Neutrophil (primary cell): ENCODE results near the gene ASB15.

Source experiments
- H3K27ac ChIP-seq: fragments of 200-600 bp; sonication (generic); 2 replicates; pipeline ENCODE4 v1.5.1; 2016; ENCODE audit warnings: mild to moderate bottlenecking, moderate library complexity
- H3K27me3 ChIP-seq: fragments of 200-600 bp; sonication (generic); 2 replicates; pipeline ENCODE4 v1.6.0; 2016; ENCODE audit warnings: mild to moderate bottlenecking
- H3K36me3 ChIP-seq: fragments of 200-600 bp; sonication (generic); 2 replicates; pipeline ENCODE4 v1.5.1; 2017
- H3K4me1 ChIP-seq, 2 experiments: fragments of 200-600 bp in 1 of 2; sonication (generic) in 1 of 2; 1 replicate in 1 of 2; 2 replicates in 1 of 2; pipeline versions ENCODE4 v1.5.1 to v1.6.1; 2013 to 2016; ENCODE audit warnings: low read depth in 1 of 2, low read length in 1 of 2, mild to moderate bottlenecking in 1 of 2, moderate library complexity in 1 of 2; ENCODE audit not compliant: control insufficient read depth in 1 of 2, insufficient read depth in 1 of 2
- H3K4me3 ChIP-seq, 2 experiments: fragments of 200-600 bp in 1 of 2; sonication (generic) in 1 of 2; 1 replicate in 1 of 2; 2 replicates in 1 of 2; pipeline ENCODE4 v1.5.1; 2013 to 2016; ENCODE audit warnings: low read depth in 1 of 2, low read length in 1 of 2, mild to moderate bottlenecking in 1 of 2, moderate library complexity in 1 of 2
- H3K9me3 ChIP-seq: fragments of 200-600 bp; sonication (generic); 2 replicates; pipeline ENCODE4 v1.5.1; 2016
- CTCF ChIP-seq: fragments of 200-600 bp; sonication (generic); IDR thresholded peaks from 2 replicates; pipeline ENCODE4 v1.5.1; 2016; ENCODE audit warnings: antibody characterized with exemption

Gene ASB15

GRCh38 chr7:123571187-123571586 is 30.4 kb upstream of the ASB15 start:
- no peak for TF ChIP-seq CTCF
- Histone ChIP-seq H3K27me3 (no peaks in the 10 kb centered on the region), H3K4me1 (peaks cover 0 to 5% of the 10 kb centered on the region in 2 experiments), H3K9me3 (no peaks in the 10 kb centered on the region), H3K27ac (no peak overlapping the region), H3K36me3 (no peaks in the 10 kb centered on the region), H3K4me3 (no peak overlapping the region)

- H3K9me3 ChIP-seq: no peaks in the 10 kb centered on the region
- no peak for TF ChIP-seq CTCF
- H3K4me1 ChIP-seq: peaks cover 0 to 5% of the 10 kb centered on the region in 2 experiments
- H3K36me3 ChIP-seq: no peaks in the 10 kb centered on the region
- H3K27ac ChIP-seq: no peak overlapping the region
- peaks cover 4% of the 10 kb centered on the region for H3K27me3 ChIP-seq
- no peak overlapping the region for H3K4me3 ChIP-seq
These were observed 29.9 kb upstream of the ASB15 start for GRCh38 chr7:123571684-123572083.

- peaks cover 0 to 5% of the 10 kb centered on the region in 2 experiments for H3K4me1 ChIP-seq
- no peak overlapping the region for H3K4me3 ChIP-seq
- H3K9me3 ChIP-seq: no peaks in the 10 kb centered on the region
- no peaks in the 10 kb centered on the region for H3K36me3 ChIP-seq
- no peak overlapping the region for H3K27ac ChIP-seq
- peaks cover 20% of the 10 kb centered on the region for H3K27me3 ChIP-seq
- no peak for TF ChIP-seq CTCF
These were observed 28.3 kb upstream of the ASB15 start for GRCh38 chr7:123573341-123573740.

- peaks cover 27% of the 10 kb centered on the region for H3K27me3 ChIP-seq
- H3K9me3 ChIP-seq: no peaks in the 10 kb centered on the region
- H3K4me3 ChIP-seq: no peak overlapping the region
- H3K36me3 ChIP-seq: no peaks in the 10 kb centered on the region
- H3K4me1 ChIP-seq: peaks cover 0 to 5% of the 10 kb centered on the region in 2 experiments
- no peak overlapping the region for H3K27ac ChIP-seq
- TF ChIP-seq CTCF: no peak
These were observed 27.6 kb upstream of the ASB15 start for GRCh38 chr7:123573896-123574467.

GRCh38 chr7:123579416-123579815 is 22.2 kb upstream of the ASB15 start:
- H3K4me1 ChIP-seq: peaks cover 0 to under 1% of the 10 kb centered on the region in 2 experiments
- no peak overlapping the region for H3K4me3 ChIP-seq
- H3K36me3 ChIP-seq: no peaks in the 10 kb centered on the region
- no peak overlapping the region for H3K27ac ChIP-seq
- no peaks in the 10 kb centered on the region for H3K9me3 ChIP-seq
- peaks cover 58% of the 10 kb centered on the region for H3K27me3 ChIP-seq
- no peak for TF ChIP-seq CTCF
